NCI-H524 treated with DMSO at 0.1 percent for 48 hours (cell line): Measurements from ENCODE around the gene LRP2BP.
"Not testable (repeated sequence)": the region's sequence is repeated elsewhere in the genome, so short reads cannot be mapped to it uniquely, and the experiment has no call there.

ENCODE experiments used
- DNase-seq: peaks from one replicate; lab custom pipeline; 2025; lab: John Stamatoyannopoulos, UW

Gene LRP2BP

GRCh38 chr4:185395956-185396723, 416 bp upstream of the LRP2BP start:
- DNase-seq = peak; percentile 61

GRCh38 chr4:185394568-185395237, 1.0 kb downstream of the LRP2BP start:
- DNase-seq = no peak

- DNase-seq = no peak
Measured at GRCh38 chr4:185392156-185392555, 3.6 kb downstream of the LRP2BP start.

- no peak for DNase-seq
Measured at GRCh38 chr4:185390941-185391340, 4.8 kb downstream of the LRP2BP start.

- DNase-seq = no peak
Measured at GRCh38 chr4:185387957-185388356, 7.8 kb downstream of the LRP2BP start.

GRCh38 chr4:185384930-185385331, 10.8 kb downstream of the LRP2BP start:
- no peak for DNase-seq

DNA sequence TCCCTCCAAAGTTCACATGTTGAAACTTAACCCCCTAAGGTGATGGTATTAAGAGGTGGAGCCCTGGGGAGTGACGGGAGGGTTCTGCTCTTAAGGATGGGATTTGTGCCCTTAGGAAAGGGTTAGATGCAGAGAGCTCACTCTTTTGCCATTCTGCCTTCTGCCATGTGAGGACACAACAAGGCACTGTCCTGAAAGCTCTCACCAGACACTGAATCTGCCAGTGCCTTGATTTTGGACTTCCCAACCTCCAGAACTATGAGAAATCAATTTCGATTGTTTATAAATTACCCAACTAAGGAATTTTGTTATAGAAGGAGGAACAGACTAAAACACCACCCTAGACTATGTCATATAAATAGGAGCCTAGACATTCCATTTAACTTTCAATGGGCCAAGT, 11.7 kb downstream of the LRP2BP start:
- DNase-seq = no peak

- no peak for DNase-seq
Measured at GRCh38 chr4:185383451-185383850, 12.3 kb downstream of the LRP2BP start.

GRCh38 chr4:185382754-185383153, 13.0 kb downstream of the LRP2BP start:
- DNase-seq = no peak

GRCh38 chr4:185381288-185382196, 14.2 kb downstream of the LRP2BP start:
- no peak for DNase-seq

GRCh38 chr4:185380320-185380719, 15.4 kb downstream of the LRP2BP start:
- DNase-seq = no peak

GRCh38 chr4:185379326-185380295, 16.1 kb downstream of the LRP2BP start:
- no peak for DNase-seq

- DNase-seq = no peak
Measured at GRCh38 chr4:185378264-185378663, 17.5 kb downstream of the LRP2BP start.

DNA sequence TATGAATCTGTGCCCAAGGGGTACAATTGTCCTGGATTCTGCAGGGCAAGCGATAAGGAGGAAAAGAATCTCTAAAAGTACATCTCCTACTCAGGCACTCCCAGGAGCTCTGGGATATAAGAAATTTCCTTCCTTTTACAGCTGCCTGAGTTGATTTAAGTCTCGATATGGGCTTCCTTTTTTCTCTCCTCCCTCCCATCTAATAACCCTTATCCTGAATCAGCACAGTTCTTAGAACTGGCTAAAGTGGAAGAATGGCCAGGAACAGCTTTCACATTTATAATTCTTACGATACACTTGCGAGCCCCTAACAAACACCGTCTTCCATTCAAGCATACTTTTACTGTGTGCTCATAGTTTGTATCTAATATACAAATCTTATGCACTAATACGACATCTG, 21.2 kb downstream of the LRP2BP start:
- DNase-seq = no peak

DNA sequence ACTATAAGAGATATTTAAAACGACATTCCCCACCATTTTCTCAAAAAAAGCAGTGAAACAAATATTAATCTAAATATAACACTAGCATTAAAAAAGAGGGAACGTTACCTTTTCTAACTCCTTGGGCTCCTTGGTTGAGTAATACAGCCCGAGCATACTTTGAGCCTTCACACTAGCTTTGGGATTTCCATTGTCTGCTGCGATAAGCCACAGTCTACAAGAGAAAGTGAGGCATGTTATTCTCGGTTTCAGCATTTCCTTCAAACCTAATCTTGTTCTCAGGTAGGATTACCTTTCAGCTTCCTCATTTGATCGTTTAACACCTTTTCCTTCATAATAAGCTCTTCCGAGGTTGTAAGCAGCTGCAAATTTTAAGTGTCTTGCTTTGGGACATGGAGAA, 21.7 kb downstream of the LRP2BP start:
- DNase-seq = no peak

DNA sequence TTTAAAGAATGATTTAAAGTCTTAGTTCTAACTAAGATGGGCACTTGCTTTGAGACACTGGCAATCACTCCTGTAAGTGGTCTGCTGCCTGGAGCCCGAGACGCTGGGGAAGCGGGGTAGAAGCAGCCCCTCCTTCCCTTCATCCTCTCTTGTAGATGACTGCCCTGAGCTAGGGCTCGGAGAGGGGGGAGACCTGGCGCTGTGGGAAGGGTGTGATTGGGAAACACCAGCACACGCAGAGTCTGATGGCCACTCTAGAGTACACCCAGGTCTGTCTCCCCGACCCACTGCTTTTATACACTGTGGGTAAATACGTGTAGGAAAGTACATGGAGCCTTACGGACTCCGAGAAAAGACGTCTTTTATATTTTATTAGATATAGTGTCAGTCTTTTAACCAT, 24.0 kb downstream of the LRP2BP start:
- DNase-seq = no peak

DNA sequence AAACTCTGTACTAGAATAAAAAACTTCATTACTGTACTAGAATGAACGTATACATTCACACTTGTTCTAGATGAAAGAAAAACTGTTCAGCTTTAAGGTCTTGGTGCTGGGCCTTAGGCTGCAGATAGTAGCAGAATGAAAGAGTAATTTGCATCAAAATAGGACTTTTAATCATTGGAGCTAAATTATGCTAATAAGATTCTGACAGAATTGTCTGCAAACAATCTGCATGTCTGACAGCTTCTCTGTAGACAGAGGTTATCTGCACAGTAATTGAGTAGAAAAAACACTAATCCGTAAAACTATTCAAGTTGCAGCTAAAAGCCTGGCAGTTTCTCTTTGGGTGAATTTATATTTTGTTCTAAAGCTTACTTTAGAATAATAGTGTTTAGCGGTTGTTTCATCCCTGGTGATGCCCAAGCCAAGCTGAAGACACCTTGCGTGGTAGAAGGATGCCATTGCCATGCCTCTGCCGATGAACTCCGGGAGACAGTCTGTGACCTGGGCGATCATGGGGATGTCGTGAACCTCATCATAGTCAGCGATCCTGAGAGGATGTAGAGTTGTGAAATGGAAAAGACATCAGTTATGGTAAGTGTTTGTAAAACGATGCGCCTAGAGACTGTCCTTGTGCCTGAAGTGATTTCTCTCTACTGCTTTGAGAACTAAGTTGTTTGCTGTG, 25.3 kb downstream of the LRP2BP start:
- no peak for DNase-seq

- DNase-seq = no peak
Measured at GRCh38 chr4:185369731-185370130, 26.0 kb downstream of the LRP2BP start.

DNA sequence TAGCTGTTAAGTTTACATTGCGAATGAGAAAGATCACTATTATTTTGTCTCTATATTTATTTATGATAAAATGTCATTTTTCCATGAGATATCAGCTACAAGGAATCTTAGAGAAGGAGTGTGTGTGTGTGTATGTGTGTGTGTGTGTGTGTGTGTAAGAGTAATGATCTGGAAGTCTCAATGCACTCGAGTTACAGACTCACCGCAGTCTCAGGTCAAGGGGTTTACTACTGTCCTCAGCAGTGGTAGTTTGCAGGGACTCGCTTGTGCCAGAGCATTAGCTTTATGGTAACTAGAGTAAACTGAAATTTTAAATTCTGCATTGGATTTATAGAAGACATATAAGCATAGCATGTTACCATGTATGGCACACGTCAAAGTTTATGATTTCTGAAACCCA, 30.8 kb downstream of the LRP2BP start:
- no peak for DNase-seq

DNA sequence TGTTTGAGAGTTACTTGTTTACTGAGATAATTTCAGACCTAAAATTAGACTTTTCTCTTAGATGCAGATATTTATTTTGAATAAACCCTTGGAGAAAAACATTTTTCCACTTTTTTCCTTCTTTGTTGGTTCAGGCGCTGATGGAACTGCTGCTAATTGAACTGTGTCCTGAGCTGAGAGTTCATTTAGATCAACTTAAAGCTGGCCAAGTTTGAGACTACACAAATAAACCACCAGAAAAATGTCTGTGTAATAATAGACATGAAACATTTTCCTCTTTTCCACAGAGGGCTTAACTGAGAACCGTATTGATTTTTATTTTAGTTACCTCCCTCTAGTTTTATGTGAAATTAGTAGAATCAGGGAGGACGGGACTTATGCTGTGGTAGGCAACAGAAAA, 32.5 kb downstream of the LRP2BP start:
- DNase-seq = no peak

DNA sequence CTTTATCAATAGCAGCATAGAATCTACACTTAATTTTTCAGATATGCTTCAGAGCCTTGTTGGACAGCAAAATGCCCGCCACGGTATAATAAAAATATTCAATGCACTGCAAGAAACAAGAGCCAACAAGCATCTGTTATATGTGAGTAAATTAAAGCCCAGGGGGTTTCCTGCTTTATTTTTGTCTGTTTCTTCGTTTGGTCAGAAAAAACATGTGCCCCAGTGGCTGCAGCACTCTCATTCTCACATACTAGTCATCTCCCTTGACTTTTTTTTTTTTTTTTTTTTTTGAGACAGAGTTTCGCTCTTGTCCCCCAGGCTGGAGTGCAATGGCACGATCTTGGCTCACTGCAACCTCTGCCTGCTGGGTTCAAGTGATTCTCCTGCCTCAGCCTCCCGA, 33.2 kb downstream of the LRP2BP start:
- DNase-seq = not testable (repeated sequence)
